Esophagus muscularis mucosa (tissue), 4 donors: ENCODE data around the gene MNT. TPM values are rescaled to one million over a fixed set of nuclear protein-coding genes. Genes with fewer than 3 reads are reported as not detected.

ENCODE experiments used
- DNase-seq: peaks from one replicate; pipeline ENCODE4 v3.0.0-alpha.2; 2017; ENCODE audit errors: extremely low spot score
- H3K27ac ChIP-seq, 4 donors: fragments of 200-600 bp; sonication (generic); replicated peaks in 1 of 4; 1 replicate in 3 of 4; 2 replicates in 1 of 4; pipeline ENCODE4 v1.5.1; 2016 to 2019; ENCODE audit warnings: mild to moderate bottlenecking in 1 of 4
- H3K27me3 ChIP-seq, 4 donors: fragments of 200-600 bp; sonication (generic); one replicate each; pipeline versions ENCODE4 v1.5.1 to v1.6.0; 2016 to 2019
- H3K36me3 ChIP-seq, 4 donors: fragments of 200-600 bp; sonication (generic); one replicate each; pipeline ENCODE4 v1.5.1; 2016 to 2019
- H3K4me1 ChIP-seq, 4 donors: fragments of 200-600 bp; sonication (generic); one replicate each; pipeline ENCODE4 v1.5.1; 2016 to 2019
- H3K4me3 ChIP-seq, 4 donors: fragments of 200-600 bp; sonication (generic); 1 replicate in 2 of 4; 2 replicates in 2 of 4; pipeline ENCODE4 v1.5.1; 2016 to 2019; ENCODE audit warnings: mild to moderate bottlenecking in 4 of 4, moderate library complexity in 1 of 4
- H3K9me3 ChIP-seq, 4 donors: fragments of 200-600 bp; sonication (generic); 1 replicate in 3 of 4; 2 replicates in 1 of 4; pipeline ENCODE4 v1.5.1; 2016 to 2019
- CTCF ChIP-seq, 3 experiments: fragments of 200-600 bp in 2 of 3; fragments of 450-650 bp in 1 of 3; sonication (generic) in 2 of 3; IDR thresholded peaks; one replicate each; pipeline ENCODE4 v1.5.1; 2017 to 2019; ENCODE audit warnings: antibody characterized with exemption in 3 of 3, mild to moderate bottlenecking in 2 of 3, moderate library complexity in 1 of 3
- EP300 ChIP-seq: sonication (generic); formaldehyde crosslinking; IDR thresholded peaks from one replicate; pipeline ENCODE4 v1.6.1; 2017; ENCODE audit warnings: antibody characterized with exemption
- POLR2A ChIP-seq: fragments of 450-650 bp; IDR thresholded peaks from one replicate; pipeline ENCODE4 v1.6.1; 2017; ENCODE audit warnings: antibody characterized with exemption, moderate library complexity, mild to moderate bottlenecking, low read depth
- POLR2AphosphoS5 ChIP-seq, 2 donors: sonication (generic); formaldehyde crosslinking; IDR thresholded peaks; one replicate each; pipeline ENCODE4 v1.6.1; 2017; ENCODE audit warnings: antibody characterized with exemption in 2 of 2
- WGBS: methylation state at CpG from one replicate; pipeline ENCODE4 v1.1.5; 2018; 5-methylcytosine and 5-hydroxymethylcytosine counted together
- intact Hi-C: fragments of 100-400 bp; cut with DNase I; formaldehyde crosslinking; loops from one replicate; pipeline ENCODE4 v1.15.1; 2023
- total RNA-seq, 4 donors: library from RNA; depleted of rRNA; stranded (reverse); fragments of >200 nt; gene quantifications; one replicate each; pipeline versions ENCODE4 v1.1.0 to v1.2.1, GENCODE V29; 2016

Gene MNT
- total RNA-seq, 4 donors from 2014 or later, result 10.8 to 17.4 (median 13.8) TPM

- H3K4me1 ChIP-seq, result peaks cover 22 to 89% (median 64%) of the 10 kb centered on the region in 4 donors
- intact Hi-C loops, result no loop called here
- TF ChIP-seq CTCF (IDR thresholded peaks at IDR 0.05), result no peak
- WGBS, result 87% methylated on average over 3 of the region's 22 CpGs
- no peak overlapping the region for H3K4me3 ChIP-seq
- peak overlapping the region in 1 of 4 donors; percentile 20 for H3K27ac ChIP-seq
- H3K27me3 ChIP-seq, result no peaks in the 10 kb centered on the region
- peaks cover 6 to 49% (median 37%) of the 10 kb centered on the region in 4 donors for H3K36me3 ChIP-seq
- no peak for DNase-seq
- no peaks in the 10 kb centered on the region for H3K9me3 ChIP-seq
These were observed 14.3 kb downstream of the MNT start for GRCh38 chr17:2386400-2387085.

- DNase-seq, result no peak
- 52% methylated on average over 11 of the region's 18 CpGs for WGBS
- Histone ChIP-seq H3K27me3 (no peaks in the 10 kb centered on the region), H3K4me1 (peaks cover 12 to 82% (median 53%) of the 10 kb centered on the region in 4 donors), H3K36me3 (peaks cover 6 to 59% (median 46%) of the 10 kb centered on the region in 4 donors), H3K9me3 (no peaks in the 10 kb centered on the region), H3K27ac (peak overlapping the region in 2 of 4 donors; percentile 8 to 20), H3K4me3 (no peak overlapping the region)
- TF ChIP-seq EP300, result no peak
- intact Hi-C loops, result no loop called here
These were observed 15.3 kb downstream of the MNT start for GRCh38 chr17:2385240-2386210.

DNA sequence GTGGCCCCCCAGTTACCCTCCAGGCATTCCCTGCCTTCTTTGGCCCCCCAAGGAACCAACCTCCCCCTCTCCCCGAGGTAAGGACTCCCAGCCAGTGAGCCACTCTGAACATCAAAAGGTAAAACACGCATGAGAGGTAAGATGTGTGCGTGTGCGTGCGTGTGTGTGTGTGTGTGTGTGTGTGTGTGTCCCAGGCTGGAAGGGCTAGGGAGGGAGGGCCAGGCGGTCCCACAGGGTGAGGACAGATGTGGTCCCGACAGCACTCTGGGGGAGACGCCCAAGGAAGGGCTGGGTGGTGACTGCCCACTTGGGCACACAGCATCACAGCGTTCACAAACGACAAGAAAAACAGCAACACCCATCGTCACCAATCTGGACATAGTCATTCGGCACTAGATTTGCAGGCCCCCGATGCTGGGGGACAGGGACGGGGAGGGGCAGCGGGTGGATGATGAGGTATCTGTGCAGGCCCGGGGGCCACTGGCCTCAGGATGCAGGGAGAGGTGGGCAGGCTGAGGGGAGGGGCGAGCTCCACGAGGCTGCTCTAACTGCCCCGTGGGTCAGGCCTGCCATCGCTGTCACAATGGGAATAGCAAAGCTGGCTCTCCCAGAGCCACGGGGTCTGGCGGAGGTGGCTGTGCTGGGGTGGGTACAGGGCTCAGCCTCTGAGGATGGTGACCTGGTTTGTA, 16.3 kb downstream of the MNT start:
- WGBS, result 79% methylated on average over 7 of the region's 22 CpGs
- peaks cover 3 to 73% (median 45%) of the 10 kb centered on the region in 4 donors for H3K4me1 ChIP-seq
- intact Hi-C loops, result no loop called here
- H3K9me3 ChIP-seq, result no peaks in the 10 kb centered on the region
- no peak for DNase-seq
- no peak overlapping the region for H3K4me3 ChIP-seq
- H3K27ac ChIP-seq, result peak overlapping the region in 2 of 4 donors; percentile 8 to 20
- no peaks in the 10 kb centered on the region for H3K27me3 ChIP-seq
- no peak for TF ChIP-seq EP300
- no peak for TF ChIP-seq CTCF (IDR thresholded peaks at IDR 0.05)
- no peak for TF ChIP-seq POLR2AphosphoS5 (IDR thresholded peaks at IDR 0.05)
- no peak for TF ChIP-seq POLR2A
- H3K36me3 ChIP-seq, result peaks cover 6 to 68% (median 55%) of the 10 kb centered on the region in 4 donors

DNA sequence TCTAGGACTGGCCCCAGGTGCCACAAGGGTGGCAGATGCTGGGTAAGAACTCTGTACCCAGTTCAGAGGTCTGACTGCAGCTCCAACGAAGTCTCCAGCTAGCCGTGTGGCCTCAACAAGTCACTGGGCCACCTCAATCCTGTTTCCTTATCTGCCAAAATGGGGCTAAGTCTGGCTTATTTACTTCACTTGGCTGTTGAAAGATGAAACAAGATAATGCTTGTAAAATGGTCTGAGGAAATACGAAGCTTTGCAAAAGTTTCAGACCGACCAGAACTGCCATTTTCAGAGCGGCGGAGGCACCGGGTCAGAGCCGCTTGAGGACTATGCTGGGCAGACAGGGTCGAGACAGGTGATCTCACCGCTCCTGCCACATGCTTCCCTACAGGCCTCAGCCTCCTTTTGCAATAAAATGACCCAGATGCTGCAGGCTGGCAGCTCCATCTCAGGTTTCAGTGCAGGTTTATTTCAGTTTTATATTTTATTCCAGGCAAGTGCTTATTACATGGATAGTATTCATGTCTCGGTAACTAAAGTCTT, 17.2 kb downstream of the MNT start:
- WGBS, result 83% methylated on average over 5 of the region's 11 CpGs
- Histone ChIP-seq H3K4me3 (no peak overlapping the region), H3K4me1 (peaks cover 0 to 64% (median 36%) of the 10 kb centered on the region in 4 donors), H3K36me3 (peaks cover 6 to 77% (median 64%) of the 10 kb centered on the region in 4 donors), H3K27me3 (no peaks in the 10 kb centered on the region), H3K9me3 (no peaks in the 10 kb centered on the region), H3K27ac (peak overlapping the region in 2 of 4 donors; percentile 51 to 64)
- TF ChIP-seq POLR2AphosphoS5 (IDR thresholded peaks at IDR 0.05) (no peak), CTCF (IDR thresholded peaks at IDR 0.05) (no peak), EP300 (no peak), POLR2A (no peak)
- no peak for DNase-seq
- intact Hi-C loops, result loop anchor here (1.0 kb wide), 1 partner anchor 33 kb away; no protein-coding TSS in a partner anchor
